PC-9 (cell line): Measurements from ENCODE around the gene ZNFX1.

ENCODE experiments used
- EZH2 ChIP-seq: fragments of 200-600 bp; sonication (generic); IDR thresholded peaks from 2 replicates; pipeline ENCODE4 v1.8.0; 2017; ENCODE audit warnings: antibody characterized with exemption, low read depth
- TF ChIP-seq, protein P1 (sequence below): fragments of 200-600 bp; sonication (generic); conservative IDR thresholded peaks from 2 replicates; pipeline ENCODE4 v1.6.1; 2017; ENCODE audit warnings: mixed run types, antibody characterized with exemption, mild to moderate bottlenecking, moderate library complexity

DNA sequence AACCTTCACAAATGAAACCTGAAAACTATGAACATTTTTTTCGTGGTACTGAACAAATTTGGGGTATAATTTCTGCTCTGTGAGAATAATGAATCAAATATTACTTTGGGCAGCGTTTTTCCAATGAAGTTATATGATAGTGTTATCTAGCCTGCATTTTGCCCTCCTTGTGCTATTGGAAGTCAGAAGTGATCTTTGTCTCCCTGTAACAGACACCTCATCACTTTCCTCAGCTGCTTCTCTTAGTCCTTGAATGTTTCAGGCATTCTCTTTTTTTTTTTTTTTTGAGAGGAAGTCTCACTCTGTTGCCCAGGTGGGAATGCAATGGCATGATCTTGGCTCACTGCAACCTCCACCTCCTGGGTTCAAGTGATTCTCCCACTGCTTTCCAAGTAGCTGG is 48.5 kb downstream of the ZNFX1 start:
- TF ChIP-seq, protein P1, sequence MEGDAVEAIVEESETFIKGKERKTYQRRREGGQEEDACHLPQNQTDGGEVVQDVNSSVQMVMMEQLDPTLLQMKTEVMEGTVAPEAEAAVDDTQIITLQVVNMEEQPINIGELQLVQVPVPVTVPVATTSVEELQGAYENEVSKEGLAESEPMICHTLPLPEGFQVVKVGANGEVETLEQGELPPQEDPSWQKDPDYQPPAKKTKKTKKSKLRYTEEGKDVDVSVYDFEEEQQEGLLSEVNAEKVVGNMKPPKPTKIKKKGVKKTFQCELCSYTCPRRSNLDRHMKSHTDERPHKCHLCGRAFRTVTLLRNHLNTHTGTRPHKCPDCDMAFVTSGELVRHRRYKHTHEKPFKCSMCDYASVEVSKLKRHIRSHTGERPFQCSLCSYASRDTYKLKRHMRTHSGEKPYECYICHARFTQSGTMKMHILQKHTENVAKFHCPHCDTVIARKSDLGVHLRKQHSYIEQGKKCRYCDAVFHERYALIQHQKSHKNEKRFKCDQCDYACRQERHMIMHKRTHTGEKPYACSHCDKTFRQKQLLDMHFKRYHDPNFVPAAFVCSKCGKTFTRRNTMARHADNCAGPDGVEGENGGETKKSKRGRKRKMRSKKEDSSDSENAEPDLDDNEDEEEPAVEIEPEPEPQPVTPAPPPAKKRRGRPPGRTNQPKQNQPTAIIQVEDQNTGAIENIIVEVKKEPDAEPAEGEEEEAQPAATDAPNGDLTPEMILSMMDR = no peak
- no peak for TF ChIP-seq EZH2
